GM18508 (cell line): Measurements from ENCODE around the gene MAP3K2.

ENCODE experiments used
- ATAC-seq: cut with Tn5 transposase; IDR thresholded peaks from one replicate; pipeline ENCODE4 v1.9.1; 2021; ENCODE audit warnings: moderate number of reproducible peaks; ENCODE audit not compliant: insufficient read depth, unreplicated experiment

Gene MAP3K2

DNA sequence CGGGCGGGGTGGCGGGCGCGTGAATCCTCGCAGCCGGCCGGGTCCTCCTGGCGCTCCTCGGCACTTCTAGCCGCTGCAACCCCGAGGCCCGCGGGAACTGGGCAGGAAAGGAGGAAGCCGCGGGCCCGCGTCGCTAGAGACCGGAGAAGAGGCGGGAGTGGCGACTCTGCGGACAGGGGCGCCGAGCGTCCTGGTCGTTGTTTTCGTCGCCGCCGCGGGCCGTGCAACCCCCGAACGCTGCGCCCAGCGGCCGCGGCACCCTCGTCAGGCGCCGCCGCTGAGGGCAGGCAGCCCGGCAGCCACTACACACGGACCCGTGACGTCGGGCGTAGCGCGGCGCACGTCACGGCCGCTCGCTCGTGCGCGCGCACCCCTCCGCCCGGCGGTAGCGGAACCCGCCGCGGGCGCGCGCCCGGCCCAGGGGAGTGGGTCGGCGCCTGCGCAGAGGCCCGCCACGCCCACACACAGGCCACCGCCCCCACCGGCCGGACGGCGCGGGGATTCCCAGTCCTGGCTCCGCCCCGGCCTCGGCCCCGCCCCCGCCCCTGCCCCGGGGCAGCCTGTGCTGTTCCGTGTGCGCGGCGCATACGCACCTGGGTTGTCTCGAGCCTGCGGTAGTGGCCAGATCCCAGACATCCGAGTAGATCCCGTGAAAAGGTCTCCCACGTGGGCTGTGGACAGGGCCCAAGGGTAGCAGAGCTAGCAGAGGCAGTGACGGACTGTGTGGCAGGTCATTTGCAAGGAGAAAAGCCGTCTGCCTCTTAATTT is at the start of gene MAP3K2:
TSS of gene MAP3K2 (minus strand) at position 321 of the 768 bp plus-strand sequence. CDS start 44,846 bp downstream, outside the sequence.
- peak; percentile 37 for ATAC-seq

- ATAC-seq, result no peak
Measured at GRCh38 chr2:127437056-127437455, 49.3 kb upstream of the MAP3K2 start.

GRCh38 chr2:127434515-127434914 is 46.7 kb upstream of the MAP3K2 start:
- no peak for ATAC-seq

DNA sequence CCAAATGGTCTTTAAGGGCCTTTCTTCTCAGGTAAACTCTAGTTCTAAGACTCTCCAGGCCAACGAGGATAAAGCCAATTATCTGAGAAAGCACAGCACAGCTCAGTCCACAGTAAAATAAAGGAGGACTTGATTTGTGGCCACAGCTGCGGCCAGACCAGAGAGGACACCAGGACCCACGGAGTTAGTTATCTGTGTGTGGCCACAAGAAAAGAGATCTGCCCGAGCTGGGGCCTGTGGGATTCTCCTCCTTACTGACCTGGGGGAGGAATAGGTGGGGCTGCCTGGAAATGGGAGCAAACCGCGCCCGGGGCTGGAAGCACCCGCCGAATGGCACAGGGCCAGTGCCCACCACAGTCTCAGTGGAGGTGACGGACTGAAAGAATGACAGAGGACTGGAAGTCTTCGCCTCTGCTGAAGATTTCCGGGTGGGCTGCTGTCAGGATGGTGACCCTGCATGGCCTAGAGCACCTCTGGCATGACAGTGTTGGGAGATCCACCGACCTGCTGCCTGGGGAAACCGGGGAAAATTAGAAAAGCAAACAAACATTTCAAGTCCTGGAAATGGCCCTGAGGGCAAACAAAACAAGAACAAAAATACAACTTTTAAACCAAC is 43.7 kb upstream of the MAP3K2 start:
- ATAC-seq, result no peak

DNA sequence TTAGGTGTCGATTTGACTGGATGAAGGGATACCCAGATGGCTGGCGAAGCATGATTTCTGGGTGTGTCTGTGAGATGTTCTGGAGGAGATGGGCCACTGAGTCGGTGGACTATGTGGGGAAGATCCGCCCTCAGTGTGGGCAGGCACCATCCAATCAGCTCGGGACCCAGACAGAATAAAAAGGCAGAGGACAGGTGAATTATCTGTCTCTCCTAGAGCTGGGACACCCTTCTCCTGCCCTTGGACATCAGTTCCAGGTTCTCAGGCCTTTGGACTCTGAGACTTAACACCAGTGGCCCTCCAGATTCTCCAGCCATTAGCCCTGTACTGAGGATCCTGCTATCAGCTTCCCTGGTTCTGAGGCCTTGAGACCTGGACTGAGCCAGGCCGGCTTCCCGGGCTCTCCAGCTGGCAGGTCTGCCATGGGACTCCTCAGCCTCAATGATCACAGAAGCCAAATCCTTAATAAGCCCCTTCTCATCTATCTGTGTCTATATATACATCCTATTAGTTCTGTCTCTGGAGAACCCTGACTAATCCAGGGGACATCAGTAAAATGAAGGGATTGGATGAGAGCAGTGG is 42.2 kb upstream of the MAP3K2 start:
- no peak for ATAC-seq

GRCh38 chr2:127429291-127429690 is 41.5 kb upstream of the MAP3K2 start:
- no peak for ATAC-seq

GRCh38 chr2:127428815-127429109 is 41.0 kb upstream of the MAP3K2 start:
- ATAC-seq, result no peak

GRCh38 chr2:127428057-127428814 is 40.5 kb upstream of the MAP3K2 start:
- ATAC-seq, result no peak

- ATAC-seq, result no peak
Measured at GRCh38 chr2:127427376-127428056, 39.7 kb upstream of the MAP3K2 start.

GRCh38 chr2:127426501-127427354 is 39.0 kb upstream of the MAP3K2 start:
- no peak for ATAC-seq

DNA sequence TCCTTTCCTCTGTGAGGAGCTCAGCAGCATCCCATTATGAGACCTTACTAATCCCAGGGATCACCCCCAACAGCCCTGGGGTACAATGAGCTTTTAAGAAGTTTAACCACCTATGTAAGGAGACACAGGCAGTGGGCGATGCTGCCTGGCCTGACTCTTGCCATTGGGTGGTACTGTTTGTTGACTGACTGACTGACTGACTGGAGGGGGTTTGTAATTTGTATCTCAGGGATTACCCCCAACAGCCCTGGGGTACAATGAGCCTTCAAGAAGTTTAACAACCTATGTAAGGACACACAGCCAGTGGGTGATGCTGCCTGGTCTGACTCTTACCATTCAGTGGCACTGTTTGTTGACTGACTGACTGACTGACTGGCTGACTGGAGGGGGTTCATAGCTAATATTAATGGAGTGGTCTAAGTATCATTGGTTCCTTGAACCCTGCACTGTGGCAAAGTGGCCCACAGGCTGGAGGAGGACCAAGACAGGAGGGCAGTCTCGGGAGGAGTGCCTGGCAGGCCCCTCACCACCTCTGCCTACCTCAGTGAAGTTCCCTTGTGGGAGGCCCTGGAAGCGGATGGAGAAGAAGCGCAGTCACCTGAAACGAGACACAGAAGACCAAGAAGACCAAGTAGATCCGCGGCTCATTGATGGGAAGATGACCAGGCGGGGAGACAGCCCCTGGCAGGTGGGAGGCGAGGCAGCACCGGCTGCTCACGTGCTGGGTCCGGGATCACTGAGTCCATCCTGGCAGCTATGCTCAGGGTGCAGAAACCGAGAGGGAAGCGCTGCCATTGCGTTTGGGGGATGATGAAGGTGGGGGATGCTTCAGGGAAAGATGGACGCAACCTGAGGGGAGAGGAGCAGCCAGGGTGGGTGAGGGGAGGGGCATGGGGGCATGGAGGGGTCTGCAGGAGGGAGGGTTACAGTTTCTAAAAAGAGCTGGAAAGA is 38.0 kb upstream of the MAP3K2 start:
- ATAC-seq, result no peak

GRCh38 chr2:127424598-127425520 is 37.1 kb upstream of the MAP3K2 start:
- no peak for ATAC-seq

DNA sequence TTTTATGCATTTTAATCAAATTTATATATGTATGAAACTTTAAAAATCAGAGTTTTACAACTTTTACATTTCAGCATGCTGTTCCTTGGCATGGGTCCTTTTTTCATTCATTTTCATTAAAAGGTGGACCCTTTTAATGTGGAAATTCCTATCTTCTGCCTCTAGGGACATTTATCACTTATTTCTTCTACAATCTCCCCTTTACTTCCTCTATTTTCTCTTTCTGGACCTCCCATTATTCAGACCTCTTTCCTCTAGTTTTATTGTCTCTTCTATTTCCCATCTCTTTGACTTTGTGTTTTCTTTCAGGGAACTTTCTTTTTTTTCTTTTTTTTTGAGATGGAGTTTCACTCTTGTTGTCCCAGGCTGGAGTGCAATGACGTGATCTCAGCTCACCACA is 36.1 kb upstream of the MAP3K2 start:
- ATAC-seq, result no peak

DNA sequence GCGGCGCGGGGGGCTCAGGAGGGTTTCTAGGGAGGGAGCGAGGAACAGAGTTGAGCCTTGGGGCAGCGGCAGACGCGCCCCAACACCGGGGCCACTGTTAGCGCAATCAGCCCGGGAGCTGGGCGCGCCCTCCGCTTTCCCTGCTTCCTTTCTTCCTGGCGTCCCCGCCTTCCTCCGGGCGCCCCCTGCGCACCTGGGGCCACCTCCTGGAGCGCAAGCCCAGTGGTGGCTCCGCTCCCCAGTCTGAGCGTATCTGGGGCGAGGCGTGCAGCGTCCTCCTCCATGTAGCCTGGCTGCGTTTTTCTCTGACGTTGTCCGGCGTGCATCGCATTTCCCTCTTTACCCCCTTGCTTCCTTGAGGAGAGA is 35.7 kb upstream of the MAP3K2 start:
- ATAC-seq, result no peak

GRCh38 chr2:127422559-127423477 is 35.0 kb upstream of the MAP3K2 start:
- ATAC-seq, result no peak

DNA sequence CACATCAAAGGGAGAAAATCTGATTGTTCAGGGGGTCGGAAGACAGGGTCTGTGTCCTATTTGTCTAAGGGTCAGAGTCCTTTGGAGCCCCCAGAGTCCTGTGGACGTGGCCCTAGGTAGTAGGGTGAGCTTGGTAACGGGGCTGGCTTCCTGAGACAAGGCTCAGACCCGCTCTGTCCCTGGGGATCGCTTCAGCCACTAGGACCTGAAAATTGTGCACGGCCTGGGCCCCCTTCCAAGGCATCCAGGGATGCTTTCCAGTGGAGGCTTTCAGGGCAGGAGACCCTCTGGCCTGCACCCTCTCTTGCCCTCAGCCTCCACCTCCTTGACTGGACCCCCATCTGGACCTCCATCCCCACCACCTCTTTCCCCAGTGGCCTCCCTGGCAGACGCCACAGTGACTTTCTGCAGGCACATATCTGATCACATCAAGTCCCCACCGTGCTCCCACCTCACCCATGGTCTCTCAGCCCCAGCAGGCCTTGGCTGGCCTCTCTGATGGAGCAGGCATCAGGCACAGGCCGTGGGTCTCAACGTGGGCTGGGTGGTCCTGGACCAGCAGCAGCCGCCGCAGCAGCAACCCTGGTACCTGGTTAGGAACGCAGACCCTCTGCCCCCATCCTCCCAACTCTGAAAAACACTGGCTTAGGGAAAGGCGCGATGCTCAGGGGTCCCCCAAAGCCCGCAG is 34.2 kb upstream of the MAP3K2 start:
- ATAC-seq, result no peak
